ENCODE measurements around the gene TMIGD2.
"Not testable (repeated sequence)": the region's sequence is repeated elsewhere in the genome, so short reads cannot be mapped to it uniquely, and the experiment has no call there.

Gene TMIGD2

GRCh38 chr19:4295972-4296771, 6.0 kb downstream of the TMIGD2 start:
- DNase-seq, result no peak

- no peak for DNase-seq
Observed at GRCh38 chr19:4294389-4294788, 7.8 kb downstream of the TMIGD2 start.

- DNase-seq, result no peak
Observed at GRCh38 chr19:4292515-4292914, 9.7 kb downstream of the TMIGD2 start.

GRCh38 chr19:4291184-4291732, 10.9 kb downstream of the TMIGD2 start:
- DNase-seq, result no peak

- no peak for DNase-seq
Observed at GRCh38 chr19:4288091-4288777, 14.0 kb downstream of the TMIGD2 start.

GRCh38 chr19:4286141-4286540, 16.0 kb downstream of the TMIGD2 start:
- not testable (repeated sequence) for DNase-seq

- no peak for DNase-seq
Observed at GRCh38 chr19:4284974-4285373, 17.2 kb downstream of the TMIGD2 start.

GRCh38 chr19:4284176-4284958, 17.8 kb downstream of the TMIGD2 start:
- no peak for DNase-seq

- DNase-seq, result peak in 1 of 2 experiments; percentile 30
Observed at GRCh38 chr19:4279530-4280422, 22.4 kb downstream of the TMIGD2 start.

GRCh38 chr19:4279267-4279529, 23.0 kb downstream of the TMIGD2 start:
- DNase-seq, result no peak

- no peak for DNase-seq
Observed at GRCh38 chr19:4278419-4279266, 23.5 kb downstream of the TMIGD2 start, which contains the start of gene SHD. SHD (plus strand) TSS chr19:4279266; CDS start chr19:4280064, 798 bp downstream.

GRCh38 chr19:4278010-4278409, 24.2 kb downstream of the TMIGD2 start:
- no peak for DNase-seq

GRCh38 chr19:4277191-4277696, 24.9 kb downstream of the TMIGD2 start:
- no peak for DNase-seq

- not testable (repeated sequence) for DNase-seq
Observed at GRCh38 chr19:4274321-4274686, 27.9 kb downstream of the TMIGD2 start.

- DNase-seq, result no peak
Observed at GRCh38 chr19:4272894-4273293, 29.3 kb downstream of the TMIGD2 start.

- peak in 1 of 2 experiments; percentile 30 for DNase-seq
Observed at GRCh38 chr19:4268816-4269430, 33.3 kb downstream of the TMIGD2 start.

GRCh38 chr19:4267901-4268815, 34.0 kb downstream of the TMIGD2 start:
- no peak for DNase-seq

GRCh38 chr19:4267101-4267900, 34.9 kb downstream of the TMIGD2 start:
- peak; percentile 77 to 80 for DNase-seq
